Measurements from ENCODE around the gene UPK3A. TPM values are rescaled to one million over a fixed set of nuclear protein-coding genes. Genes with fewer than 3 reads are reported as not detected.
A peak's percentile ranks its signal among the peaks of the same experiment; 100 is the strongest.

Gene UPK3A
- total and polyA plus RNA-seq, 2 experiments from 2014 or later, result 0.47 TPM; not detected in 1

GRCh38 chr22:45253039-45253641 is 31.6 kb upstream of the UPK3A start:
- Histone ChIP-seq H2AFZ (peak overlapping the region; percentile 59; the same call in 1 of the 2 replicates), H3K27me3 (ENCODE audit: insufficient read depth) (no peaks in the 10 kb centered on the region), H3K27ac (ENCODE audit: low read depth) (no peak overlapping the region), H3K4me3 (no peak overlapping the region), H3K79me2 (replicated peaks; ENCODE audit: insufficient read depth) (no peaks in the 10 kb centered on the region), H3K36me3 (ENCODE audit: insufficient read depth) (no peaks in the 10 kb centered on the region), H3K4me1 (ENCODE audit: insufficient read depth) (no peaks in the 10 kb centered on the region), H4K20me1 (replicated peaks; ENCODE audit: insufficient read depth) (no peaks in the 10 kb centered on the region), H3K9me2 (ENCODE audit: insufficient read depth) (no peaks in the 10 kb centered on the region), H3K4me2 (no peak overlapping the region), H3F3A (replicated peaks; ENCODE audit: low read depth) (no peaks in the 10 kb centered on the region)
- TF ChIP-seq JUNB (IDR thresholded peaks at IDR 0.05; ENCODE audit: unreplicated experiment) (no peak), ETS1 (IDR thresholded peaks at IDR 0.05) (no peak), POLR2AphosphoS5 (IDR thresholded peaks at IDR 0.05; ENCODE audit: low read depth) (no peak), NANOG (IDR thresholded peaks at IDR 0.05; ENCODE audit: borderline replicate concordance) (no peak), CTCF (conservative IDR thresholded peaks at IDR 0.05; ENCODE audit: low read depth in 2 of 2) (no peak), EZH2phosphoT487 (IDR thresholded peaks at IDR 0.05; ENCODE audit: unreplicated experiment) (no peak), CREB1 (CRISPR knock-in tag; IDR thresholded peaks at IDR 0.05; ENCODE audit: low read depth) (no peak), REST (IDR thresholded peaks at IDR 0.05; ENCODE audit: unreplicated experiment) (no peak), ZNF114 (CRISPR knock-in tag; IDR thresholded peaks at IDR 0.05) (no peak), STAT1 (IDR thresholded peaks at IDR 0.05; ENCODE audit: unreplicated experiment) (no peak), ZNF462 (CRISPR knock-in tag; IDR thresholded peaks at IDR 0.05) (no peak), ZNF331 (CRISPR knock-in tag; IDR thresholded peaks at IDR 0.05; ENCODE audit: low read depth) (no peak), EZH2 (IDR thresholded peaks at IDR 0.05; ENCODE audit: low read depth, unreplicated experiment) (no peak)
- Mint-ChIP-seq H3K27ac (no peak overlapping the region), H3K27me3 (ENCODE audit: insufficient read depth, low read depth, poor library complexity) (no peaks in the 10 kb centered on the region), H3K9me3 (peaks cover 13% of the 10 kb centered on the region), H3K4me1 (0 out of 3 replicates have a peak, but pooled peaks cover 3% of the 10 kb centered on the region), H3K4me3 (no peak overlapping the region), H3K36me3 (ENCODE audit: low read depth) (peaks cover 2% of the 10 kb centered on the region; the same call in 1 of the 3 replicates)
- no peak for ATAC-seq
- DNase-seq (ENCODE audit: low spot score), result no peak

All from GM23338 (cell line).